Mucosa of rectum (tissue), 2 donors: ENCODE data around the gene ADGRL3.

Experiments used
- H3K27ac ChIP-seq, 2 donors: one replicate each; pipeline ENCODE4 v1.7.0; 2013; ENCODE audit warnings: inconsistent platforms in 2 of 2, low read depth in 2 of 2, low read length in 2 of 2
- H3K27me3 ChIP-seq, 2 donors: one replicate each; pipeline ENCODE4 v1.7.0; 2013; ENCODE audit warnings: low read length in 2 of 2; ENCODE audit not compliant: control insufficient read depth in 2 of 2, insufficient read depth in 2 of 2
- H3K36me3 ChIP-seq, 2 donors: one replicate each; pipeline ENCODE4 v1.7.0; 2013; ENCODE audit warnings: low read length in 2 of 2; ENCODE audit not compliant: control insufficient read depth in 2 of 2, insufficient read depth in 2 of 2
- H3K4me1 ChIP-seq, 2 donors: one replicate each; pipeline ENCODE4 v1.7.0; 2013; ENCODE audit warnings: low read length in 2 of 2, mild to moderate bottlenecking in 1 of 2; ENCODE audit not compliant: control insufficient read depth in 2 of 2, insufficient read depth in 2 of 2
- H3K4me3 ChIP-seq, 2 donors: one replicate each; pipeline ENCODE4 v1.7.0; 2013; ENCODE audit warnings: low read length in 2 of 2
- H3K9ac ChIP-seq, 2 donors: one replicate each; pipeline ENCODE4 v1.7.0; 2013; ENCODE audit warnings: low read length in 2 of 2, low read depth in 1 of 2, mild to moderate bottlenecking in 1 of 2
- H3K9me3 ChIP-seq, 2 donors: one replicate each; pipeline ENCODE4 v1.7.0; 2013; ENCODE audit warnings: low read length in 2 of 2; ENCODE audit not compliant: control insufficient read depth in 2 of 2
- donor health status: healthy.
- donor health status: Normal muscosa, but diverticular disease.

Gene ADGRL3

DNA sequence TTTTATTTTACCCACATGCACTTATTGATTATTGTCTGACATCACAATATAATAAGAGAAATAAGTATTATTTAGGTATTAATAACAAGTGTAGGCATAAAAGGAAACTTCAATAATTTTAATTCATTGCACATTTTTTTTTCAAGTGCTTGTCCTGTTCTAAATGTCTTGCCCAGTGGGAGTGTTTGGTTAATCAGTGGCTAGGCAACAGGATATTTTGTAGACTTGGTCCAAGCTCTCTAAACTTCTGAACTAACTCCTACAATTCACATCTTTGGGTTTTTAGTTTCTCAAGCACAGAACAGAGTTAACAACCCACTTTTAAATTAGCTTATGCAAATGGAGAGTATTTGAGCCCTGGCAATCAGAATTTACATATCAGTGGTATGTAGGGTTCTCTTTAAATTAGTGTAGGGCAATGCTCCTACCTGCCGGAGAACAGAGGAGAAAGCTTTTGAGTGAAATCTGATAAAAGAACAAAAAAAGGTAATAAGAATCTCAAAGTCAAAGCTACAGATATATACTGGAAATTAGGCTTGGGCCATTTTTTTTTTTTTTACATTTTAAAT is 353.5 kb downstream of the ADGRL3 start:
- H3K9me3 ChIP-seq: no peaks in the 10 kb centered on the region
- H3K4me3 ChIP-seq: no peak overlapping the region
- H3K27me3 ChIP-seq: no peaks in the 10 kb centered on the region
- no peaks in the 10 kb centered on the region for H3K36me3 ChIP-seq
- peaks cover 0 to 10% of the 10 kb centered on the region in 2 donors for H3K4me1 ChIP-seq
- H3K9ac ChIP-seq: no peak overlapping the region
- H3K27ac ChIP-seq: no peak overlapping the region

DNA sequence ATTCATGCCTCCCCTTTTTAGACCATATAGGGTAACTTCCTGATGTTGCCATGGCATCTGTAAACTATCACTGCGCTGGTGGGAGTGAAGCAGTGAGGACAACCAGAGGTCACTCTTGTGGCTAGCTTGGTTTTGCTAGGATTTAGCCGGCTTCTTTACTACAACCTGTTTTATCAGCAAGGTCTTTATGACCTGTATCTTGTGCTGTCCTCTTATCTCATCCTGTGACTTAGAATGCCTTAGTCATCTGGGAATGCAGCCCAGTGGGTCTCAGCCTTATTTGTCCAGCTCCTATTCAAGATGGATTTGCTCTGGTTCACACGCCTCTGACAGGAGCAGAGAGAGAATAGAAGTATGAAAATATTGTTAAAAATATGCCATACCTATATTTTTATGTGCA is 355.7 kb downstream of the ADGRL3 start:
- H3K36me3 ChIP-seq: no peaks in the 10 kb centered on the region
- H3K27ac ChIP-seq: no peak overlapping the region
- H3K9me3 ChIP-seq: no peaks in the 10 kb centered on the region
- H3K4me1 ChIP-seq: peaks cover 0 to 10% of the 10 kb centered on the region in 2 donors
- no peaks in the 10 kb centered on the region for H3K27me3 ChIP-seq
- no peak overlapping the region for H3K9ac ChIP-seq
- H3K4me3 ChIP-seq: no peak overlapping the region

DNA sequence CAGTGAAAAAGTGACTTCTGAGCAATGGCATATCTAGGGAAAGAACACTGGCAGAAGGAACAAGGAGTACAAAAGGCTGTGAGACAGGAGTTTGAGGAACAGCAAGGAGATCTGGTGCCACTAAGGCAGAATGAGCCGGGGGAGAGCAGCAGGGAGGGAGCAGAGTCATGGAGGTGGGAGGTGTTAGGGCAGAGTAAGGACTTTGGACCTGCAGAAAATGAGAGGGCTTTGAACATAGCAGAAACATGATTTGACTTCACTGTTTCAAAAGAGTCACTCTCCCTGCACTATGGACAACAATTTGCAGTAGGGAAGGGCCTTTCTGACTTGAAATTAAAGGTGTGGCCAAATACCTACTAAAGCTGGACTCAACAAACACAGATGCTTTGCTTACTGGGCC is 356.2 kb downstream of the ADGRL3 start:
- no peaks in the 10 kb centered on the region for H3K9me3 ChIP-seq
- H3K9ac ChIP-seq: no peak overlapping the region
- no peaks in the 10 kb centered on the region for H3K36me3 ChIP-seq
- no peak overlapping the region for H3K4me3 ChIP-seq
- H3K4me1 ChIP-seq: peaks cover 0 to 10% of the 10 kb centered on the region in 2 donors
- H3K27me3 ChIP-seq: no peaks in the 10 kb centered on the region
- no peak overlapping the region for H3K27ac ChIP-seq

DNA sequence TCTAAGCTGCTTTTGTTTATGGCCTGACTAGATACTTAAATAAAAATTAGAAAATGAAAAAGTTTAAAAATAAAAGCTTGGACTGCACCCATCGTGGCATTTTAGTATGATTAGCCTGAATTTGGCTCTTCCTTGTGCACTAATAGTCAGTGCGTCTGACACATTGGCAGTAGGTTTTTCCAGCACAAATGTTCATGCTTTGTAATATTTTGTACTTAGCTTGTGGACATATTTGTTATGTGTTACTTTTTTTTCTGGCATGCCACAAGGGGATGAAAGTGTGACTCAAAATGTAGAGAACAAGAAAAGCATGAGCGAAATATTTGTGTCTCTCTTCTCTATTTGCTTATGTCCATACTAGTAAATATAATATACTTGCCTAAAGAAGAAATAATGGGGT is 359.3 kb downstream of the ADGRL3 start:
- no peak overlapping the region for H3K27ac ChIP-seq
- H3K9me3 ChIP-seq: no peaks in the 10 kb centered on the region
- H3K27me3 ChIP-seq: no peaks in the 10 kb centered on the region
- peaks cover 0 to 10% of the 10 kb centered on the region in 2 donors for H3K4me1 ChIP-seq
- no peak overlapping the region for H3K9ac ChIP-seq
- H3K36me3 ChIP-seq: no peaks in the 10 kb centered on the region
- no peak overlapping the region for H3K4me3 ChIP-seq

DNA sequence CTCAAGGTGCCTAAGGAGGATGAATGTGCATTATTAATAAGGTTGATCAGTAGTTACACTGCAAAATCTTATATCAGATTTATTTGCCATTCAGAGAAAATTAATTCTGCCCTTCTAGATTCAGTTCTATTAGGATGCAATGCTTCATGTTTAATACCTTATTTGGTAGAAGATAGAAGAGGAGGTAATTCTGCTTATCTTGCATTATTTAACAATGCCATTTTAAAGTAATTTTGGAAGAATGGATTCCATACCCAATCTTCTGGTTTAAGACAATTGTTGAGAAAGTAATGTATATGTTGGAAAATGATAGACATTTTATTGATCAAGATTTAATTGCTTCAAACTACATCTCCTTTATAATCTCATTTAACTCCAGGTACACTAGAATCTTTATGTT is 360.9 kb downstream of the ADGRL3 start:
- Histone ChIP-seq H3K4me1 (peaks cover 0 to 4% of the 10 kb centered on the region in 2 donors), H3K4me3 (no peak overlapping the region), H3K27ac (no peak overlapping the region), H3K36me3 (no peaks in the 10 kb centered on the region), H3K27me3 (no peaks in the 10 kb centered on the region), H3K9me3 (no peaks in the 10 kb centered on the region), H3K9ac (no peak overlapping the region)

DNA sequence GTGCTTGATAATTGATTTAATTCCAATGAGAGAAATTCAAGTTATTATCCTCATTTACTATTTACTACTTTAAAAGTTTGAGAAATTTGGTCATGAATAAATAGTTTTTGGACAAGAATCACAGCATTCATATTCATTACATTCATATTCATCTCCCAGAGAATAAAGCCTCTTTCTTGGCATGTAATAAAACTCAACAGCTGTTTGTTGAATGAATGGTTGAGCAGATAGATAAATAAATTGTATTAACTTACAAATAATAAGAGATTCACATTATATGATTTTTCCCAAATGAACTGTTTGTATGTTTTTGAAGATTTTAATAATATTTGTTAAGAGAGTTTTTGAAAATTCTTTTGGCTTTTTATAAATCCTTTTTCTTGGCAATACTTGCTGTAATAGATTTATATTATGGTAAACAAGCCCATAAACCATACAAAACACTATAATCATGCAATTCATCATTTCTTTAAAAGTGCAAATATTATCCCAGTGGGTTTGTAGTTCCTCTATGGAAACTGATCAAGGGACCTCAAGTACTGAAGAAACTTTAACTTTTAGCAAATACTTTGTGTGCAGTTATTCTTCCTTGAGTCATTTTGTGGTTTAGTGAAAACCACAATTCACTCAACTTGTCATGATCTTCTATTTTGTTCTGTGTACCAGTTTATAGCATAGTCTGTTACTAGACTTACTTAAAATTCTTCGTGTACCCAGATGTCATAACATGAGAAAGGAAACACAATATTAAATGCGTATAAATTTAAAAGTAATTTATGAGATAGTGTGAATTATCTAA is 371.8 kb downstream of the ADGRL3 start:
- no peaks in the 10 kb centered on the region for H3K9me3 ChIP-seq
- no peaks in the 10 kb centered on the region for H3K4me1 ChIP-seq
- no peaks in the 10 kb centered on the region for H3K27me3 ChIP-seq
- H3K9ac ChIP-seq: no peak overlapping the region
- H3K36me3 ChIP-seq: no peaks in the 10 kb centered on the region
- H3K27ac ChIP-seq: no peak overlapping the region
- H3K4me3 ChIP-seq: no peak overlapping the region

DNA sequence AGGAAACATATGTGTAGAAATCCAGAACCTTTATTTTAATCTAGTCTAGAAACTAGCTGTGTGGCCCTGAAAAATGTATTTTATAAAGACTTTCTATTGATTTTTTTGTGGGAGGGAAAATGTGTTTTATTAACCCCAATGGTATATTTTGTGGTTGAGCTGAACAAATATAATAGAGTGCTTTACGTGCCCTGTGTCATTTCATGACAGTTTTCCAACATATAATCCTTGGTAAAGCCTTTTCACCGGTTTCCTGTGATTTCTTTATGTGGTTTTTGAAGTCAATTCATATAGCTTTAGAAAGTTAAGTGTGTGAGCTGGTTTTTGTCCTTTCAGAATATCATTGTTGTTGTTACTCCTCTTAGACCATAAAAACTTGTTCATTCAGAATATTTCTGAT is 375.7 kb downstream of the ADGRL3 start:
- Histone ChIP-seq H3K4me3 (no peak overlapping the region), H3K9ac (no peak overlapping the region), H3K36me3 (no peaks in the 10 kb centered on the region), H3K27ac (no peak overlapping the region), H3K9me3 (no peaks in the 10 kb centered on the region), H3K27me3 (no peaks in the 10 kb centered on the region), H3K4me1 (no peaks in the 10 kb centered on the region)

DNA sequence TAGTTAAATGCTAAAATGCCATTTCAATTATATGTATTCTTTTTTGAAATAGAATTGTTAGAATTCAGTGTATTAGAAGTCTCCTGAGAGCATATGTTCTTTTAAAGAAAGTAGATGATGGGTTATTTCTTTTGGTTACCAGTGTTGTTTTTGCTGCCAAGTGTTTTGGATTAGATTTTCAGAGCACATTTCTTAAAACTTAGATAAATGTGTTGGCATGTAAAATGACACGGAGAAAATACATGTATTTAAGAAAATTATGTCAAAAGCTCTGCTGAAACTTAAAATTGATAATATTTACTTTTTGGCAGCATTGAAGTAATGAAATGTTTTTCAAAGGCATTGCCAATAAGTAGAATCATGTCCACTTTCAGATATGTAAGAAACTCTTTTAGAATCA is 379.7 kb downstream of the ADGRL3 start:
- H3K9me3 ChIP-seq: no peaks in the 10 kb centered on the region
- no peak overlapping the region for H3K4me3 ChIP-seq
- no peaks in the 10 kb centered on the region for H3K4me1 ChIP-seq
- H3K27ac ChIP-seq: no peak overlapping the region
- no peaks in the 10 kb centered on the region for H3K27me3 ChIP-seq
- no peak overlapping the region for H3K9ac ChIP-seq
- H3K36me3 ChIP-seq: no peaks in the 10 kb centered on the region

- Histone ChIP-seq H3K9me3 (no peaks in the 10 kb centered on the region), H3K27me3 (no peaks in the 10 kb centered on the region), H3K36me3 (no peaks in the 10 kb centered on the region), H3K4me1 (no peaks in the 10 kb centered on the region), H3K4me3 (no peak overlapping the region), H3K27ac (no peak overlapping the region), H3K9ac (no peak overlapping the region)
These were observed 380.7 kb downstream of the ADGRL3 start for GRCh38 chr4:61580721-61581377.

GRCh38 chr4:61583696-61584095 is 383.6 kb downstream of the ADGRL3 start:
- H3K27ac ChIP-seq: no peak overlapping the region
- H3K9me3 ChIP-seq: no peaks in the 10 kb centered on the region
- H3K27me3 ChIP-seq: no peaks in the 10 kb centered on the region
- H3K4me3 ChIP-seq: no peak overlapping the region
- H3K9ac ChIP-seq: no peak overlapping the region
- H3K36me3 ChIP-seq: no peaks in the 10 kb centered on the region
- H3K4me1 ChIP-seq: no peaks in the 10 kb centered on the region
